K562 (cell line): ENCODE results near the gene TNNT2. TPM values are rescaled to one million over a fixed set of nuclear protein-coding genes. Genes with fewer than 3 reads are reported as not detected.

ENCODE experiments used
- ATAC-seq: fragments of 200-7000 bp; cut with Tn5 transposase; 3 replicates; pipeline ENCODE4 v1.9.1; 2020; ENCODE audit warnings: moderate library complexity
- BruUV-seq: library from RNA; stranded (reverse); fragments of 400-500 nt; replicated peaks from 2 replicates; lab custom pipeline; 2021; lab: Mats Ljungman, UMichigan
- CTCF ChIA-PET: fragments of 300-600 bp; formaldehyde crosslinking; extraction: SDS; loops from one replicate; lab custom pipeline; 2021; ENCODE audit warnings: low intra/inter-chr PET ratio; lab: Yijun Ruan, JAX
- POLR2A ChIA-PET: fragments of 300-600, 350-650 bp; sonication (Branson Sonifier 250); formaldehyde crosslinking; extraction: SDS; loops from one replicate; lab custom pipeline; 2021; ENCODE audit warnings: antibody characterized with exemption, inconsistent platforms; lab: Yijun Ruan, JAX
- DNase-seq, 4 experiments: peaks; one replicate each; pipeline versions ENCODE4 v3.0.0 to v3.0.0-alpha.2; 2011 to 2018; ENCODE audit warnings: low spot score in 3 of 4, mixed read lengths in 3 of 4; ENCODE audit errors: extremely low read depth in 1 of 4
- FAIRE-seq: peaks from 2 replicates; lab custom pipeline; 2011; peaks lifted over from hg19 to GRCh38; lab: Jason Lieb, UNC
- H2AFZ ChIP-seq: 2 replicates; pipeline ENCODE4 v1.6.0; 2011; ENCODE audit warnings: low read depth, low read length, control low read depth, inconsistent platforms
- H3K27ac ChIP-seq: fragments of 200-600 bp; 3 replicates; pipeline ENCODE4 v1.8.0; 2011; ENCODE audit warnings: low read depth, mild to moderate bottlenecking, control low read depth, inconsistent platforms, low read length, moderate library complexity, mixed read lengths; ENCODE audit errors: extremely low read depth
- H3K27me3 ChIP-seq, 2 experiments: fragments of 300-600 bp in 1 of 2; 2 replicates in 1 of 2; 3 replicates in 1 of 2; pipeline versions ENCODE4 v1.6.0 to v1.8.0; 2011; ENCODE audit warnings: inconsistent platforms in 2 of 2, low read length in 2 of 2, mild to moderate bottlenecking in 1 of 2, mixed read lengths in 1 of 2, moderate library complexity in 1 of 2; ENCODE audit not compliant: control insufficient read depth in 2 of 2, insufficient read depth in 2 of 2
- H3K36me3 ChIP-seq: fragments of 300-600 bp; 3 replicates; pipeline ENCODE4 v1.8.0; 2011; ENCODE audit warnings: mild to moderate bottlenecking, low read length, inconsistent platforms; ENCODE audit not compliant: control insufficient read depth, insufficient read depth
- H3K4me1 ChIP-seq, 2 experiments: fragments of 200-600 bp in 1 of 2; replicated peaks in 1 of 2; 2 replicates in 1 of 2; 3 replicates in 1 of 2; pipeline versions ENCODE4 v1.5.1 to v1.8.0; 2011; ENCODE audit warnings: inconsistent platforms in 2 of 2, low read length in 2 of 2, mild to moderate bottlenecking in 1 of 2, mixed read lengths in 1 of 2, moderate library complexity in 1 of 2; ENCODE audit not compliant: control insufficient read depth in 2 of 2, insufficient read depth in 2 of 2
- H3K4me2 ChIP-seq: 2 replicates; pipeline ENCODE4 v1.6.1; 2011; ENCODE audit warnings: low read length, control low read depth, inconsistent platforms, mixed read lengths; ENCODE audit not compliant: insufficient read depth
- H3K4me3 ChIP-seq: fragments of 200-600 bp; sonication (generic), shearing (Covaris generic); 2 replicates; pipeline ENCODE4 v1.5.1; 2016; ENCODE audit warnings: control low read depth, inconsistent platforms
- H3K79me2 ChIP-seq: fragments of 200-600 bp; 3 replicates; pipeline ENCODE4 v1.8.0; 2011; ENCODE audit warnings: low read length, inconsistent platforms; ENCODE audit not compliant: control insufficient read depth, insufficient read depth
- H3K9ac ChIP-seq, 2 experiments: 2 replicates each; pipeline versions ENCODE4 v1.6.0 to v1.6.1; 2011; ENCODE audit warnings: low read depth in 2 of 2, low read length in 2 of 2, control low read depth in 1 of 2, inconsistent platforms in 1 of 2, mild to moderate bottlenecking in 1 of 2, mixed read lengths in 1 of 2; ENCODE audit not compliant: insufficient read depth in 1 of 2
- H3K9me1 ChIP-seq: one replicate; pipeline ENCODE4 v1.6.0; 2011; ENCODE audit warnings: inconsistent platforms, mild to moderate bottlenecking, low read length, moderate library complexity; ENCODE audit not compliant: control insufficient read depth, insufficient read depth
- H3K9me3 ChIP-seq: replicated peaks from 2 replicates; pipeline ENCODE4 v1.5.1; 2011; ENCODE audit warnings: low read depth, low read length, inconsistent platforms; ENCODE audit not compliant: control insufficient read depth, insufficient read depth
- H4K20me1 ChIP-seq: replicated peaks from 2 replicates; pipeline ENCODE4 v1.6.1; 2011; ENCODE audit warnings: low read length, inconsistent platforms, mixed read lengths; ENCODE audit not compliant: control insufficient read depth, insufficient read depth
- CC2D1A ChIP-seq: fragments of 450-650 bp; IDR thresholded peaks from 2 replicates; pipeline ENCODE4 v1.6.1; 2017; ENCODE audit warnings: mild to moderate bottlenecking
- HMGN3 ChIP-seq: IDR thresholded peaks from 2 replicates; pipeline ENCODE4 v1.6.1; 2011; ENCODE audit warnings: borderline replicate concordance, low read depth, mild to moderate bottlenecking, mixed read lengths, low read length; ENCODE audit not compliant: insufficient read length; ENCODE audit errors: extremely low read depth
- NFIC ChIP-seq: fragments of 450-650 bp; IDR thresholded peaks from 2 replicates; pipeline ENCODE4 v1.6.1; 2017; ENCODE audit warnings: mild to moderate bottlenecking, inconsistent platforms
- STAG1 ChIP-seq: sonication (generic); formaldehyde crosslinking; IDR thresholded peaks from 2 replicates; pipeline ENCODE4 v1.5.0; 2020; ENCODE audit warnings: missing genetic modification reagents, borderline replicate concordance
- STAT5B ChIP-seq: fragments of 250-450 bp; sonication (Bioruptor Pico); IDR thresholded peaks from 2 replicates; pipeline ENCODE4 v1.8.0; 2021; ENCODE audit warnings: mild to moderate bottlenecking, inconsistent platforms
- XRCC5 ChIP-seq: fragments of 200-400 bp; formaldehyde crosslinking; IDR thresholded peaks from 2 replicates; pipeline ENCODE4 v1.6.1; 2017; ENCODE audit warnings: low read depth, mild to moderate bottlenecking, low read length
- YBX1 ChIP-seq: fragments of 450-650 bp; IDR thresholded peaks from 2 replicates; pipeline ENCODE4 v1.7.1; 2016; ENCODE audit warnings: mild to moderate bottlenecking
- ZNF121 ChIP-seq: sonication (generic); formaldehyde crosslinking; conservative IDR thresholded peaks from 2 replicates; pipeline ENCODE4 v1.8.0; 2022; ENCODE audit warnings: missing genetic modification reagents
- WGBS: fragments of 100-300 bp; shearing (Covaris generic); methylation state at CpG from one replicate; pipeline ENCODE4 v1.1.6; 2016; ENCODE audit warnings: low coverage, mixed read lengths; ENCODE audit not compliant: insufficient coverage; ENCODE audit errors: missing lambda C conversion rate; 5-methylcytosine and 5-hydroxymethylcytosine counted together
- in situ Hi-C: fragments of 300-500 bp; cut with MboI; formaldehyde crosslinking; loops from 4 replicates; pipeline ENCODE4 v1.15.0; 2018; ENCODE audit warnings: inconsistent platforms, mixed read lengths
- intact Hi-C: fragments of 100-400 bp; cut with micrococcal nuclease; formaldehyde crosslinking; loops from 2 replicates; pipeline ENCODE4 v1.14.2; 2022
- polyA plus RNA-seq, 8 experiments: library from polyadenylated mRNA; depleted of rRNA in 4 of 8; stranded (reverse) in 5 of 8; unstranded in 3 of 8; fragments of >200 nt; fragmentation: Nextera tagmentation in 2 of 8; fragmentation: Illumina TruSeq in 1 of 8; extraction: Ambion mirVana in 2 of 8; extraction: Trizol in 1 of 8; gene quantifications; 2 replicates each; pipeline versions ENCODE4 v1.2.1 to v1.2.3, GENCODE V29; 2011 to 2014; ENCODE audit warnings: inconsistent platforms in 1 of 8, missing spikeins in 1 of 8
- total RNA-seq, 7 experiments: library from RNA; depleted of rRNA in 6 of 7; stranded (reverse); fragments of >200 nt in 6 of 7; fragmentation: Illumina TruSeq in 2 of 7; extraction: Trizol in 2 of 7; gene quantifications; 2 replicates each; pipeline versions ENCODE4 v1.2.1 to v1.2.3, GENCODE V29; 2011 to 2021; ENCODE audit warnings: low replicate concordance in 1 of 7
- TF ChIP-seq, protein P1 (sequence below): fragments of 450-650 bp; IDR thresholded peaks from 2 replicates; pipeline ENCODE4 v1.6.1; 2016
- TF ChIP-seq, protein P2 (sequence below): sonication (generic); formaldehyde crosslinking; IDR thresholded peaks from 2 replicates; pipeline ENCODE4 v1.8.1; 2023; ENCODE audit warnings: mild to moderate bottlenecking, missing genetic modification reagents, moderate library complexity
- TF ChIP-seq, protein P3 (sequence below), 3 experiments: fragments of 200-800 bp in 1 of 3; fragments of 250-450 bp in 1 of 3; fragments of 450-650 bp in 1 of 3; sonication (Bioruptor Pico) in 1 of 3; sonication (Bioruptor generic) in 1 of 3; formaldehyde crosslinking in 1 of 3; IDR thresholded peaks; 2 replicates each; pipeline versions ENCODE4 v1.6.1 to v1.8.0; 2016 to 2022; ENCODE audit warnings: mild to moderate bottlenecking in 2 of 3, missing genetic modification characterization in 2 of 3, missing compliant biosample characterization in 1 of 3, moderate library complexity in 1 of 3
- TF ChIP-seq, protein P4 (sequence below): fragments of 450-650 bp; IDR thresholded peaks from 2 replicates; pipeline ENCODE4 v1.7.1; 2018; ENCODE audit warnings: mild to moderate bottlenecking, low read depth; ENCODE audit not compliant: partially characterized antibody

Gene TNNT2
- total and polyA plus RNA-seq, 9 of the 15 experiments (the other 6 are each of a cell fraction or from before 2014, with no cell fraction given) = not detected

DNA sequence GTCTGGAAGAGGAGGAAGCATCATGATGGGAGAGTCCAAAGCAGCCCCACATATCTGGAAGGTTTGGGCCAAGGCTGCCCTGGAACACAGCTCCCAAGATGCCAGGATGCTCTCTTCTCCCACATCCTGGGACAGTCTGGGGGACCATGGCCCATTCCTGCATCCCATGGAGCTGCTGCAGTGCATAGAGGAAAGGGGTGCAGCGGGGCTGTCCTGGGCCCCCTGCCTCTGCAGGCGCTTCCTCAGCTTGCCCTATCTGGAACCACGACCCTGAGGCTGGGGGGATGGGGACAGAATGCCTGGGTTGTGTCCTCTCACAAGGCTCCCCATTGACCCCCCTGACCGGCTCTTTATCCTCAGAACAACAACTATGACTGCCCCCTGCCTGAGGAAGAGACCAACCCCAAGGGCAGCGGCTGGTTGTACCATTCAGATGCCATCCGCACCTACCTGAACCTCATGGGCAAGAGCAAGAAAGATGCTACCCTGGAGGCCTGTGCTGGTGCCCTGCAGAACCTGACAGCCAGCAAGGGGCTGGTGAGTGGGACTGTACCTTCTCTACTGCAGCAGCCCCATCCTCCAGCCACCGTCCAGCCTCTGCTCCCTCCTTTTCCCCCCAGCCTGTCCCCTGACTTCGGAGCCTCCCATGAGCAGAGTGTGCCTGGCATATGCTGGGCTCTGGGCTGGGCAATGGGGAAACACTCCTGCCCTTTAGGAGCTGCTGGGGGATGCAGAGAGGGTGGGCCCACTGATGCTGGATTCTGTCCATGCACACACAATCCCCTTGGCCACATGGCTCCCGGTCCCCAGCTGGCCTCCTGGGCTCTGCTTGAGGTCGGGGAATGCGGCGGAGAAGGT lies 54.6 kb downstream of the TNNT2 start:
- H3K27ac ChIP-seq = no peak overlapping the region
- H4K20me1 ChIP-seq = peaks cover 8% of the 10 kb centered on the region; the same call in 1 of the 2 replicates
- no peaks in the 10 kb centered on the region for H3K79me2 ChIP-seq
- no peaks in the 10 kb centered on the region for H3K36me3 ChIP-seq
- CTCF ChIA-PET = interaction anchor here (0.6 kb wide), 1 partner anchor 470 kb away, joined by 3 read pairs; no protein-coding TSS in a partner anchor
- no peak overlapping the region for H3K4me3 ChIP-seq
- under 1% methylated on average over 11 of the region's 12 CpGs for WGBS
- POLR2A ChIA-PET = interaction anchor here (0.6 to 0.8 kb wide), 2 partner anchors 23 to 229 kb away, joined by 3 read pairs; no protein-coding TSS in a partner anchor
- in situ Hi-C loops = no loop called here
- no peaks in the 10 kb centered on the region for H3K9me1 ChIP-seq
- no peak overlapping the region for H2AFZ ChIP-seq
- ATAC-seq = no peak
- no peak for DNase-seq
- BruUV-seq = no TSS peak
- H3K9ac ChIP-seq = no peak overlapping the region
- H3K4me1 ChIP-seq = no peaks in the 10 kb centered on the region
- FAIRE-seq = no peak
- H3K27me3 ChIP-seq = peaks cover 28 to 90% of the 10 kb centered on the region in 2 experiments
- H3K4me2 ChIP-seq = no peak overlapping the region
- intact Hi-C loops = no loop called here
- H3K9me3 ChIP-seq = no peaks in the 10 kb centered on the region
- TF ChIP-seq, protein P1, sequence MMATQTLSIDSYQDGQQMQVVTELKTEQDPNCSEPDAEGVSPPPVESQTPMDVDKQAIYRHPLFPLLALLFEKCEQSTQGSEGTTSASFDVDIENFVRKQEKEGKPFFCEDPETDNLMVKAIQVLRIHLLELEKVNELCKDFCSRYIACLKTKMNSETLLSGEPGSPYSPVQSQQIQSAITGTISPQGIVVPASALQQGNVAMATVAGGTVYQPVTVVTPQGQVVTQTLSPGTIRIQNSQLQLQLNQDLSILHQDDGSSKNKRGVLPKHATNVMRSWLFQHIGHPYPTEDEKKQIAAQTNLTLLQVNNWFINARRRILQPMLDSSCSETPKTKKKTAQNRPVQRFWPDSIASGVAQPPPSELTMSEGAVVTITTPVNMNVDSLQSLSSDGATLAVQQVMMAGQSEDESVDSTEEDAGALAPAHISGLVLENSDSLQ = no peak
- TF ChIP-seq, protein P2, sequence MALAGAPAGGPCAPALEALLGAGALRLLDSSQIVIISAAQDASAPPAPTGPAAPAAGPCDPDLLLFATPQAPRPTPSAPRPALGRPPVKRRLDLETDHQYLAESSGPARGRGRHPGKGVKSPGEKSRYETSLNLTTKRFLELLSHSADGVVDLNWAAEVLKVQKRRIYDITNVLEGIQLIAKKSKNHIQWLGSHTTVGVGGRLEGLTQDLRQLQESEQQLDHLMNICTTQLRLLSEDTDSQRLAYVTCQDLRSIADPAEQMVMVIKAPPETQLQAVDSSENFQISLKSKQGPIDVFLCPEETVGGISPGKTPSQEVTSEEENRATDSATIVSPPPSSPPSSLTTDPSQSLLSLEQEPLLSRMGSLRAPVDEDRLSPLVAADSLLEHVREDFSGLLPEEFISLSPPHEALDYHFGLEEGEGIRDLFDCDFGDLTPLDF (CRISPR knock-in tag) = no peak
- TF ChIP-seq HMGN3 (no peak), CC2D1A (no peak), ZNF121 (no peak), NFIC (no peak), YBX1 (no peak), STAG1 (CRISPR knock-in tag) (no peak), STAT5B (CRISPR knock-in tag) (no peak), XRCC5 (no peak)
- TF ChIP-seq, protein P3, sequence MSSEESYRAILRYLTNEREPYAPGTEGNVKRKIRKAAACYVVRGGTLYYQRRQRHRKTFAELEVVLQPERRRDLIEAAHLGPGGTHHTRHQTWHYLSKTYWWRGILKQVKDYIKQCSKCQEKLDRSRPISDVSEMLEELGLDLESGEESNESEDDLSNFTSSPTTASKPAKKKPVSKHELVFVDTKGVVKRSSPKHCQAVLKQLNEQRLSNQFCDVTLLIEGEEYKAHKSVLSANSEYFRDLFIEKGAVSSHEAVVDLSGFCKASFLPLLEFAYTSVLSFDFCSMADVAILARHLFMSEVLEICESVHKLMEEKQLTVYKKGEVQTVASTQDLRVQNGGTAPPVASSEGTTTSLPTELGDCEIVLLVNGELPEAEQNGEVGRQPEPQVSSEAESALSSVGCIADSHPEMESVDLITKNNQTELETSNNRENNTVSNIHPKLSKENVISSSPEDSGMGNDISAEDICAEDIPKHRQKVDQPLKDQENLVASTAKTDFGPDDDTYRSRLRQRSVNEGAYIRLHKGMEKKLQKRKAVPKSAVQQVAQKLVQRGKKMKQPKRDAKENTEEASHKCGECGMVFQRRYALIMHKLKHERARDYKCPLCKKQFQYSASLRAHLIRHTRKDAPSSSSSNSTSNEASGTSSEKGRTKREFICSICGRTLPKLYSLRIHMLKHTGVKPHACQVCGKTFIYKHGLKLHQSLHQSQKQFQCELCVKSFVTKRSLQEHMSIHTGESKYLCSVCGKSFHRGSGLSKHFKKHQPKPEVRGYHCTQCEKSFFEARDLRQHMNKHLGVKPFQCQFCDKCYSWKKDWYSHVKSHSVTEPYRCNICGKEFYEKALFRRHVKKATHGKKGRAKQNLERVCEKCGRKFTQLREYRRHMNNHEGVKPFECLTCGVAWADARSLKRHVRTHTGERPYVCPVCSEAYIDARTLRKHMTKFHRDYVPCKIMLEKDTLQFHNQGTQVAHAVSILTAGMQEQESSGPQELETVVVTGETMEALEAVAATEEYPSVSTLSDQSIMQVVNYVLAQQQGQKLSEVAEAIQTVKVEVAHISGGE (CRISPR knock-in tag; IDR thresholded peaks at IDR 0.05) = no peak
- TF ChIP-seq, protein P4, sequence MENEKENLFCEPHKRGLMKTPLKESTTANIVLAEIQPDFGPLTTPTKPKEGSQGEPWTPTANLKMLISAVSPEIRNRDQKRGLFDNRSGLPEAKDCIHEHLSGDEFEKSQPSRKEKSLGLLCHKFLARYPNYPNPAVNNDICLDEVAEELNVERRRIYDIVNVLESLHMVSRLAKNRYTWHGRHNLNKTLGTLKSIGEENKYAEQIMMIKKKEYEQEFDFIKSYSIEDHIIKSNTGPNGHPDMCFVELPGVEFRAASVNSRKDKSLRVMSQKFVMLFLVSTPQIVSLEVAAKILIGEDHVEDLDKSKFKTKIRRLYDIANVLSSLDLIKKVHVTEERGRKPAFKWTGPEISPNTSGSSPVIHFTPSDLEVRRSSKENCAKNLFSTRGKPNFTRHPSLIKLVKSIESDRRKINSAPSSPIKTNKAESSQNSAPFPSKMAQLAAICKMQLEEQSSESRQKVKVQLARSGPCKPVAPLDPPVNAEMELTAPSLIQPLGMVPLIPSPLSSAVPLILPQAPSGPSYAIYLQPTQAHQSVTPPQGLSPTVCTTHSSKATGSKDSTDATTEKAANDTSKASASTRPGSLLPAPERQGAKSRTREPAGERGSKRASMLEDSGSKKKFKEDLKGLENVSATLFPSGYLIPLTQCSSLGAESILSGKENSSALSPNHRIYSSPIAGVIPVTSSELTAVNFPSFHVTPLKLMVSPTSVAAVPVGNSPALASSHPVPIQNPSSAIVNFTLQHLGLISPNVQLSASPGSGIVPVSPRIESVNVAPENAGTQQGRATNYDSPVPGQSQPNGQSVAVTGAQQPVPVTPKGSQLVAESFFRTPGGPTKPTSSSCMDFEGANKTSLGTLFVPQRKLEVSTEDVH = no peak
